Measurements from ENCODE around the gene FBN2.

FBN2 gene

DNA sequence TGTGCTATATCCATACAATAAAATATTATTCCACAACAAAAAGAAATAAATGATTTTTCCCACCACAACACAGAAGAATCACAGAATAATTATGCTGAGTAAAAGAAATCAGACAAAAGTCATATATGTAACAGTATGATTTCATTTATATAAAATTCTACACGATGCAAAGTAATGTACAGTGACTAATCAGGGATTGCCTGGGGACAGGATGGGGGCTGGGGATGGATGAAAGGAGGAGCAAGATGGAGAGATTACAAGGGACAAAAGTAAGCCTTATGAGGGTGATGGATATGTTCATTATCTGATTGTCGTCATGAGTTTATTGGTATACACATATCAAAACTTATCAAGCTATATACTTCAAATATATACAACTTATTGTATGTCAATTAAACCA lies 154.0 kb downstream of the FBN2 start:
- no peaks in the 10 kb centered on the region for H3K4me1 ChIP-seq (ENCODE audit: control insufficient read depth, insufficient read depth, low read length)
- no peaks in the 10 kb centered on the region for H3K27me3 ChIP-seq (ENCODE audit: control insufficient read depth, insufficient read depth, low read length)
- no peaks in the 10 kb centered on the region for H3K9me3 ChIP-seq (replicated peaks; ENCODE audit: low read length)
- no peak overlapping the region for H3K4me2 ChIP-seq (ENCODE audit: low read length)
- H3K9ac ChIP-seq (ENCODE audit: low read depth, low read length), result no peak overlapping the region
- no peak overlapping the region for H3K4me3 ChIP-seq (ENCODE audit: low read length)
- peaks cover 12% of the 10 kb centered on the region for H3K36me3 ChIP-seq (ENCODE audit: insufficient read depth, low read length)

DNA sequence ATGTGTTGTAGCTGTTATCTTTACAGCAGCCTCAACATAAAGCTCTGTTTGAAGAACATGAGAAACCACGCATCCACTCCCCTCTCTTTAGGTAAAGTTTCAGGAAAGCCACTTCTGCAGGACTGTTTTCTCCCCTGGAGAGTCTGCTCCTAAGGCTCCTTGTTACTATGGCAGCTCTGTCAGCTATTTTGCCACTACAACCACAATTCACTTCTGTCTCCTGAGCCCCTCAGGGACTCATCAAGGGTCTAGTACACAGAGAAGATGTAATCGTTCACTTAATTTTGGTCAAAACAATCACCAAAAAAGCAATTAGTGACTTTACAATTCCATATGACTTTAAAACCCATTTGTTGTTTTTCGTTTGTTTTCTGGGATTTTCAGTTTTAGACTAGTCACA lies 157.7 kb downstream of the FBN2 start:
- H3K36me3 ChIP-seq (ENCODE audit: insufficient read depth, low read length), result peaks cover 13% of the 10 kb centered on the region
- no peak overlapping the region for H3K4me3 ChIP-seq (ENCODE audit: low read length)
- H3K4me1 ChIP-seq (ENCODE audit: control insufficient read depth, insufficient read depth, low read length), result peaks cover 5% of the 10 kb centered on the region
- H3K9ac ChIP-seq (ENCODE audit: low read depth, low read length), result no peak overlapping the region
- no peak overlapping the region for H3K4me2 ChIP-seq (ENCODE audit: low read length)
- H3K9me3 ChIP-seq (replicated peaks; ENCODE audit: low read length), result no peaks in the 10 kb centered on the region
- no peaks in the 10 kb centered on the region for H3K27me3 ChIP-seq (ENCODE audit: control insufficient read depth, insufficient read depth, low read length)

DNA sequence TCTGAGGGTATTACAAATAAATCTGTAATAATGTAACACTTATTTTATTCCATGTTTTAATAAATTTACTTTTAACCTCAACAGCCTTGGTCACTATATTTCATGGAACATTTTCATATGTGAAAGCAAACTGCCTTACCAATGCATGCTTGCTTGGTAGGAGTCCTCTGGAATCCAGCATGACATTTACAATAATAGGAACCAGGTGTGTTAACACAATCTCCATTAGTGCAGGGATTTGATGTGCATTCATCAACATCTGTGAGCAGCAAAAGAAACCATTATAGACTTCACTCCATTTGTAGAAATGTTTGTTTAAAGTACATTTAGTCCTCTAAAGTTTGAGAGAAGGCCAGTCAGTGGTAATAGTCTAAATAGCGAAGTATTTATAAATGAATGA lies 159.4 kb downstream of the FBN2 start:
- Histone ChIP-seq H3K36me3 (ENCODE audit: insufficient read depth, low read length) (peaks cover 22% of the 10 kb centered on the region), H3K27me3 (ENCODE audit: control insufficient read depth, insufficient read depth, low read length) (no peaks in the 10 kb centered on the region), H3K4me1 (ENCODE audit: control insufficient read depth, insufficient read depth, low read length) (peaks cover 5% of the 10 kb centered on the region), H3K4me2 (ENCODE audit: low read length) (no peak overlapping the region), H3K9ac (ENCODE audit: low read depth, low read length) (no peak overlapping the region), H3K4me3 (ENCODE audit: low read length) (no peak overlapping the region), H3K9me3 (replicated peaks; ENCODE audit: low read length) (no peaks in the 10 kb centered on the region)

DNA sequence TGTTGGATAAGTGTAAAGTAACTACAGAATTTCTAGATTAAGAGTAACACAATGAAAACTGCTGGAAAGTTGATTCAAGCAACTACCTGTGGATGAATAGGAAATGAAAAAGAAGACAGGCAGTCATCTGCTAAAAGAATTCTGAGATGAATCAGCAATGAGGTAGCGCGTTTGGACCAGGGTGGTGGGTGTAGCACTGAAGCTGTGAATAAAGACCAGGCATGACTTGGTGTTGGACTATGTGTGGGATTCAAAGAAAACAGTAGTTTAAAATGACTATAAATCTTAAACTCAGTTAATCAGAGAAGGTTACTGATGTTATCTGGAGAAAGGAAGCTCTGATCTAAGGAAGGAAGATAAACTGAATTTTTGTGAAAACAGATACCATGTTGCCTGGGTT lies 159.8 kb downstream of the FBN2 start:
- no peak overlapping the region for H3K9ac ChIP-seq (ENCODE audit: low read depth, low read length)
- no peak overlapping the region for H3K4me2 ChIP-seq (ENCODE audit: low read length)
- no peaks in the 10 kb centered on the region for H3K9me3 ChIP-seq (replicated peaks; ENCODE audit: low read length)
- peaks cover 5% of the 10 kb centered on the region for H3K4me1 ChIP-seq (ENCODE audit: control insufficient read depth, insufficient read depth, low read length)
- no peaks in the 10 kb centered on the region for H3K27me3 ChIP-seq (ENCODE audit: control insufficient read depth, insufficient read depth, low read length)
- peaks cover 27% of the 10 kb centered on the region for H3K36me3 ChIP-seq (ENCODE audit: insufficient read depth, low read length)
- no peak overlapping the region for H3K4me3 ChIP-seq (ENCODE audit: low read length)

DNA sequence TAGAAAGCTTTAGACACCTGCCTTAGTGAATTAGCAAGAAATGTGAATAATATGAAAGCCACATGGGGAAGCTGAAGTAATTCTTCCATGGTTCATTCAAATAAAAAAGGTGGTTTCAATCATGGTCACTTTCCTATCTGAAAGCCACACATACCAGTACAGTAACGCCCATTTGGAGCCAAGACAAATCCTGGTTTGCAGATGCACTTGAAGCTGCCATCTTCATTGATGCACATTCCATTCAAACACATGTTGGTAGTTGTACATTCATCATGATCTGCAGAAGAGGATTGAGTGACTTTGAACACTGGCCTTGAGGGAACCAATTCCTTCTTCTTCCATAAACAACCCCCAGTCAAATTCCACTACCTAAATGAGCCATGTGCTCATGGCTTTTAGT lies 161.5 kb downstream of the FBN2 start:
- no peak overlapping the region for H3K4me3 ChIP-seq (ENCODE audit: low read length)
- peaks cover 5% of the 10 kb centered on the region for H3K4me1 ChIP-seq (ENCODE audit: control insufficient read depth, insufficient read depth, low read length)
- H3K9ac ChIP-seq (ENCODE audit: low read depth, low read length), result no peak overlapping the region
- H3K4me2 ChIP-seq (ENCODE audit: low read length), result no peak overlapping the region
- H3K9me3 ChIP-seq (replicated peaks; ENCODE audit: low read length), result no peaks in the 10 kb centered on the region
- H3K27me3 ChIP-seq (ENCODE audit: control insufficient read depth, insufficient read depth, low read length), result no peaks in the 10 kb centered on the region
- H3K36me3 ChIP-seq (ENCODE audit: insufficient read depth, low read length), result peaks cover 24% of the 10 kb centered on the region

DNA sequence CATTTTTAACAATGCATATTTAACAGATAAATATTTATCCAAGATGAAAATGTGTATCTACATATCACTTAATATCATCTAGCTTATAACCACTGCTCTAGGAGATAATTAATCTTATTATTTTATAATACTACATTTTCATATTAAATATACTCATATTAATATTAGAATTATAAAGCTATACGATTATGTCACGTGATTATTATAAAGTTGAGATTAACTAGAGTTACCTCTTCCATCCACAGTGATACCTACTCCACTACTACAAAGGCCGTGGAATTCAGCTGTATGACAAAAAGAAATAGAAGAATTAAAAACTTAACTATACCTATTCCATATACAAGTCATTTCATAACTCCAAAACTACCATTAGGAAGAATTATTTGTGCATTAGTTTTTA lies 171.9 kb downstream of the FBN2 start:
- no peaks in the 10 kb centered on the region for H3K4me1 ChIP-seq (ENCODE audit: control insufficient read depth, insufficient read depth, low read length)

DNA sequence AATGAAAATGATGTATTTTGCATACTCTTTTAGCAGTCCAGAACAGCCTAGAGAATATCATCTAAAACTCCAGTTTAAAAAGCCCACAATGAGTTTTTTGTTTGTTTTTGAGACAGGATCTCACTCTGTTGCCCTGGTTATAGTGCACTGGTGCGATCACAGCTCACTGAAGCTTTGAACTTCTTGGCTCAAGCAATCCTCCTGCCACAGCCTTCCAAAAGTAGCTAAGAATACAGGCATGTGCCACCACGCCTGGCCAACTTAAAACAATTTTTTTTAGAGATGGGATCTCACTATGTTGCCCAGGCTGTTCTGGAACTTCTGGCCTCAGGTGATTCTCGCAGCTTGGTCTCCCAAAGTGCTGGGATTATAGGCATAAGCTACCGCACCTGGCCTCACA lies 175.7 kb downstream of the FBN2 start:
- Histone ChIP-seq H3K27me3 (ENCODE audit: control insufficient read depth, insufficient read depth, low read length) (no peaks in the 10 kb centered on the region), H3K4me3 (ENCODE audit: low read length) (no peak overlapping the region), H3K4me2 (ENCODE audit: low read length) (no peak overlapping the region), H3K9me3 (replicated peaks; ENCODE audit: low read length) (no peaks in the 10 kb centered on the region), H3K4me1 (ENCODE audit: control insufficient read depth, insufficient read depth, low read length) (no peaks in the 10 kb centered on the region), H3K9ac (ENCODE audit: low read depth, low read length) (no peak overlapping the region), H3K36me3 (ENCODE audit: insufficient read depth, low read length) (peaks cover 27% of the 10 kb centered on the region)

More for the DNA sequence above, 171.9 kb downstream of the FBN2 start:
- no peaks in the 10 kb centered on the region for H3K27me3 ChIP-seq (ENCODE audit: control insufficient read depth, insufficient read depth, low read length)
- H3K36me3 ChIP-seq (ENCODE audit: insufficient read depth, low read length), result peaks cover 41% of the 10 kb centered on the region
- no peak overlapping the region for H3K4me3 ChIP-seq (ENCODE audit: low read length)
- no peak overlapping the region for H3K4me2 ChIP-seq (ENCODE audit: low read length)
- no peaks in the 10 kb centered on the region for H3K9me3 ChIP-seq (replicated peaks; ENCODE audit: low read length)
- no peak overlapping the region for H3K9ac ChIP-seq (ENCODE audit: low read depth, low read length)

DNA sequence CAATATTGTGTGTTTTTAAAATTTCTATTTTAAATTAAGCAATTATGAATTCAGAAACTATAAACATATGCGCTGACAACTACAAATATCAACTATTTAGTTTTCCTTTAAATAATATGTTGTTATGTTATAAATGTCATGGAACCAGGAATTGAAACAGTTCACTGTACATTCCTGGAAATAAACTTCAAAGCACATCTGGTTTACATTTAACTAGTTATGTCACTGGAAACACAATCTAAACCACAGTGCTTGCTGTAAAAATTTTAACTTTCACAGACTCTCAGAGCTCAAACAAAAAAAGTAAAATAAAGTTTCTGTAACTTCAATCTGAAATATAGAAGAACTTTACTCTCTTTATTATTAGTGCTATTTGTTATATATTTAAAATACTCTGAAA lies 179.2 kb downstream of the FBN2 start:
- H3K9ac ChIP-seq (ENCODE audit: low read depth, low read length), result no peak overlapping the region
- no peak overlapping the region for H3K4me2 ChIP-seq (ENCODE audit: low read length)
- no peak overlapping the region for H3K4me3 ChIP-seq (ENCODE audit: low read length)
- H3K27me3 ChIP-seq (ENCODE audit: control insufficient read depth, insufficient read depth, low read length), result no peaks in the 10 kb centered on the region
- no peaks in the 10 kb centered on the region for H3K4me1 ChIP-seq (ENCODE audit: control insufficient read depth, insufficient read depth, low read length)
- H3K9me3 ChIP-seq (replicated peaks; ENCODE audit: low read length), result no peaks in the 10 kb centered on the region
- peaks cover 40% of the 10 kb centered on the region for H3K36me3 ChIP-seq (ENCODE audit: insufficient read depth, low read length)

DNA sequence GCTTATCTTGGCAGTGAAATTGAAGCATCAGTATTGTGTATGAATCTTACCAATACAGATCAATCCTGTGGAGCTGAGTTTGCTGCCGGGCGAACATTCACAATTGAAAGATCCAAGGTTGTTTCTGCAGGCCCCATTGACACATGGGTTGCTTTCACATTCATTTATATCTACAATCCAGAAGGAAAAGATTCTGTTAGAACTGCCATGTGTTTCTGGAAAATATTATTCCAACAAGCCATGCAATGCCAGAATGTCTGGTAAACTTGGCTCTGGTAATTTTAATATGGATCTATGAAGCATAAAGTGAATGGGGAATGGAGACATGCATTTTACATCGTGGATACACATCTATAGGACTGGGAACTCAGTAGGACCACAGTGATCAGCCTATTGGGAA lies 180.8 kb downstream of the FBN2 start:
- Histone ChIP-seq H3K27me3 (ENCODE audit: control insufficient read depth, insufficient read depth, low read length) (no peaks in the 10 kb centered on the region), H3K4me3 (ENCODE audit: low read length) (no peak overlapping the region), H3K9me3 (replicated peaks; ENCODE audit: low read length) (no peaks in the 10 kb centered on the region), H3K4me1 (ENCODE audit: control insufficient read depth, insufficient read depth, low read length) (no peaks in the 10 kb centered on the region), H3K9ac (ENCODE audit: low read depth, low read length) (no peak overlapping the region), H3K4me2 (ENCODE audit: low read length) (no peak overlapping the region), H3K36me3 (ENCODE audit: insufficient read depth, low read length) (peaks cover 38% of the 10 kb centered on the region)

DNA sequence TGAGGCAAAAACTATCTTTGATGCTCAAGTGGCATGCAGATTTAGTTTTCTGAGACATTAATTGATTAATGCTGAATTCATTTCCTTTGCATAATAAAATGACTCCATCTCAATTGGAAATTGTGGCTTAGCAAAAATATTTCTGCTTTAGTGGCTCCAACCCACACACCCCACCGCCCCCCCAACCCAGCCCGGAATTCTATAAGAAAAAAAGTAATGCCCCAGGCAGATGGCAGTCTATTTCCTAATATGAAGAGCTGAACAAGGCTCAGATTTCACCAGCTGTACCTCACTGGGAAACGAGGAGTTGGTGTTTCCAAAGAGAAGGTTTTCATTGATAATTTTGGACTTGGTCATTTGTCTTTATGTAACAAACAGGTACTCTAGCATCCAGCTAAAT lies 182.1 kb downstream of the FBN2 start:
- Histone ChIP-seq H3K4me1 (ENCODE audit: control insufficient read depth, insufficient read depth, low read length) (no peaks in the 10 kb centered on the region), H3K4me3 (ENCODE audit: low read length) (no peak overlapping the region), H3K36me3 (ENCODE audit: insufficient read depth, low read length) (peaks cover 37% of the 10 kb centered on the region), H3K27me3 (ENCODE audit: control insufficient read depth, insufficient read depth, low read length) (no peaks in the 10 kb centered on the region), H3K4me2 (ENCODE audit: low read length) (no peak overlapping the region), H3K9ac (ENCODE audit: low read depth, low read length) (no peak overlapping the region), H3K9me3 (replicated peaks; ENCODE audit: low read length) (no peaks in the 10 kb centered on the region)

DNA sequence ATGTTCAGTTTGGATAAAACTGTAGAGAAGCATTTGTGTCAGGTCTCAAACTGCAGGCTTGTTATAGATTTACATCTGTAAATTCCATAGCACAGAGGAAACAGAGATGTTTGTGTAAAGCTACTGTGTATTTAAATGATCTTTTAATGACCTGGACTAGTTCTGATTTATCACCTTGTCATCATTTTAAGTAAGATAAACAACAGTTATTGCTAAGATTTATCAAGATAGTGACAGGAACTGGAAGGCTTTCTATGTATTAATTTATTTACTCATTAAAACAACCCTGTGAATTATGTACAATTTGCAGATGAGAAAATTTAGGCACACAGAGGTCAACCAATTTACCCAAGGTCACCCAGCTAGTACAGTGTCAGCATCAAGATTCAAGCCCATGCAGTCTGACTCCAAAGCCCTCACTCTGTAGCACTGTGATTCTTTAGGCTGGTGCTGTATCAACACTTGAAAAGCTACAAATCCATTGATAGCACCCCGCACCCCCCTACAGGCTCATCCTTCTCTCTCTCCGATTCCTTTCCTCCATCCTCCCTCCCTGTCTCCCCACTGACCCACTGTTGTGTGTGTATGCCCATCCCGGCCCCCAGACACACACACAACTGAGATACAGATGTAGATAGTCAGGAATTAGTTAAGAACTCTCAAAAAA lies 184.5 kb downstream of the FBN2 start:
- no peak overlapping the region for H3K4me3 ChIP-seq (ENCODE audit: low read length)
- H3K36me3 ChIP-seq (ENCODE audit: insufficient read depth, low read length), result peaks cover 47% of the 10 kb centered on the region
- H3K4me2 ChIP-seq (ENCODE audit: low read length), result no peak overlapping the region

DNA sequence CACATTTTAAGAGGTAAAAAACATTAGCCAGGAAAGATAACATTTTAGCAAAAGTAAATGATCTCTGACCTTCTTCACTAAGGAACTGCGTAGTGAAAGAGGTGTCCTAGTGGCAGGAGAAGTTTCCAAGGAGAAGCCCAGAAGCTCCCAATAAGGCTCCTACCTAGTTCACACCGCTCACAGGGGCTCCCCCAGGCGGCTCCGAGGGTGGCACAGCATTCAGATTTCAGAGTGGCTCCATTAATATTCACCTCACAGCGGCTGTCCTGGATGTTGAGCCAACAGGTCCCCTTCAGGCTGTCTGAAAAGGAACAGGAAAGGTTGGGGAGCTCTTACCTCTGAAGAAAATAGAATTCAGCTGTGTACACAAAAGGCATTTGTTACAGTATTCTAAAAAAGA lies 187.3 kb downstream of the FBN2 start:
- Histone ChIP-seq H3K4me1 (ENCODE audit: control insufficient read depth, insufficient read depth, low read length) (no peaks in the 10 kb centered on the region), H3K36me3 (ENCODE audit: insufficient read depth, low read length) (peaks cover 43% of the 10 kb centered on the region), H3K27me3 (ENCODE audit: control insufficient read depth, insufficient read depth, low read length) (no peaks in the 10 kb centered on the region), H3K9ac (ENCODE audit: low read depth, low read length) (no peak overlapping the region), H3K4me3 (ENCODE audit: low read length) (no peak overlapping the region), H3K9me3 (replicated peaks; ENCODE audit: low read length) (no peaks in the 10 kb centered on the region), H3K4me2 (ENCODE audit: low read length) (no peak overlapping the region)

More for the DNA sequence above, 184.5 kb downstream of the FBN2 start:
- H3K9ac ChIP-seq (ENCODE audit: low read depth, low read length), result no peak overlapping the region
- no peaks in the 10 kb centered on the region for H3K4me1 ChIP-seq (ENCODE audit: control insufficient read depth, insufficient read depth, low read length)
- no peaks in the 10 kb centered on the region for H3K9me3 ChIP-seq (replicated peaks; ENCODE audit: low read length)
- no peaks in the 10 kb centered on the region for H3K27me3 ChIP-seq (ENCODE audit: control insufficient read depth, insufficient read depth, low read length)

Measured in skeletal muscle satellite cell (primary cell).